M059J (cell line): ENCODE measurements around the gene PCSK5. TPM values are rescaled to one million over a fixed set of nuclear protein-coding genes. Genes with fewer than 3 reads are reported as not detected.
"Not testable (repeated sequence)": the region's sequence is repeated elsewhere in the genome, so short reads cannot be mapped to it uniquely, and the experiment has no call there.

Experiments
- DNase-seq: peaks from one replicate; pipeline ENCODE4 v3.0.0-alpha.2; 2012; ENCODE audit warnings: low read depth
- total RNA-seq: library from RNA; depleted of rRNA; stranded (reverse); fragments of >200 nt; shearing (Covaris generic); gene quantifications from 2 replicates; pipeline ENCODE4 v1.2.3, GENCODE V29; 2014

The PCSK5 gene
- total RNA-seq, 1 experiment from 2014 or later: 0.10 TPM

DNA sequence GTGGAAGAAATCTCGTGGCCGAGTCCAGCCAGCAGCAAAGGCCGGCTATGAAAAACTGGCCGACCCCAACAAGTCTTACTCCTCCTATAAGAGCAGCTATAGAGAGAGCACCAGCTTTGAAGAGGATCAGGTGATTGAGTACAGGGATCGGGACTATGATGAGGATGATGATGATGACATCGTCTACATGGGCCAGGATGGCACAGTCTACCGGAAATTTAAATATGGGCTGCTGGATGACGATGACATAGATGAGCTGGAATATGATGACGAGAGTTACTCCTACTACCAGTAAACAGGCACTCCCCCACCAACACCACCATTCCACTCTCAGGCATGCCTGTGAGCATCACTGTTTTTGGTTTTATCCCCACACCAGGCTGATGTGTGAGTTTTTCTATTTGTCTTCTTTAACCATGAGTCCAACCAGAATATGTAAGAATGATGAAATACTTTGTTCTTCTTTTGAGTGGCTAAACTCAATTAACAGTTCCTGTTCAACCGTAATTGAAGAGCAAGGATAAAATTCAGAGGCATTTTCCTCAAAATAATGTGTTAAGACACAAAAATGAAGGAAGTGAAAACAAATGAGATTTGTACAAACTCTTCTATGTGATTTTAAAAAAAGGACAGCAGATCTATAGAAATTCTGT lies 468.3 kb downstream of the PCSK5 start:
- DNase-seq: no peak

DNA sequence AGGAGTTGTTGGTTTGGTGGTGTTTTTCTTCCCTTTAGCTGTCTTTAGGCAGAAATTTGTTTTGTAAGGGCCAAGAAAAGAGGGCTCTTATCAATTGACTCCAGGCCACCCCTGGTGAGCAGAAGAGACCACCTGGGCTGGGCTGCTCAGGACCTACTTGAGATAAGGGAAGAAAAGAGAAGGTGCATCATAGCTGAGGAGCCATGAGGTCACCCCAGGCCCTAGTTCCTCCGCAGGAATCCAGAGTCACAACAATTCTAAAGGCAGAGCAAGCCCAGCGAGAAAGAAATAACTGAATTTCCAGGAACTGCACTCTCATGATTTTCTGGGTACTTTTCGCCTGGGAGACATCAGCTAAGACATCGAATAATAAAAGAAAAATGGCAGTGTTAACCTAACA lies 468.9 kb downstream of the PCSK5 start:
- DNase-seq: no peak

DNA sequence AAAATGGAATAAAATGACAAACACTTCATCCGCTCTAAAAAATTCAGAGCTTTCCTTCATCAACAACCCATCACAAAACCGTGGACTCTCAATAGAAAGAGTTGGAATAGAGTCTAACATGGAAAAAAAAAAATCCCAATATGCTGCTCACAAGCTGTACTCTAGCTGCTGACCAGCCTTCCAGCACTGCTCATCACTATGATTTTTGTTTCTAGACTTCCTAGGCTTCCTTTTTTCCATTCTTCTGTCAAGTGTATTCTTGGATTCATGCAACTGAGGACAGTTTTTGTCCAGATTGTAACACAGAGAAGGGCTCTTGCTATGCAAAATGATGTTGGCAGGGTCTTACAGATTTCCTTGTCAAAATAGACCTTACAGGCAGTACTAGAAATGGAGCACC lies 469.3 kb downstream of the PCSK5 start:
- no peak for DNase-seq

DNA sequence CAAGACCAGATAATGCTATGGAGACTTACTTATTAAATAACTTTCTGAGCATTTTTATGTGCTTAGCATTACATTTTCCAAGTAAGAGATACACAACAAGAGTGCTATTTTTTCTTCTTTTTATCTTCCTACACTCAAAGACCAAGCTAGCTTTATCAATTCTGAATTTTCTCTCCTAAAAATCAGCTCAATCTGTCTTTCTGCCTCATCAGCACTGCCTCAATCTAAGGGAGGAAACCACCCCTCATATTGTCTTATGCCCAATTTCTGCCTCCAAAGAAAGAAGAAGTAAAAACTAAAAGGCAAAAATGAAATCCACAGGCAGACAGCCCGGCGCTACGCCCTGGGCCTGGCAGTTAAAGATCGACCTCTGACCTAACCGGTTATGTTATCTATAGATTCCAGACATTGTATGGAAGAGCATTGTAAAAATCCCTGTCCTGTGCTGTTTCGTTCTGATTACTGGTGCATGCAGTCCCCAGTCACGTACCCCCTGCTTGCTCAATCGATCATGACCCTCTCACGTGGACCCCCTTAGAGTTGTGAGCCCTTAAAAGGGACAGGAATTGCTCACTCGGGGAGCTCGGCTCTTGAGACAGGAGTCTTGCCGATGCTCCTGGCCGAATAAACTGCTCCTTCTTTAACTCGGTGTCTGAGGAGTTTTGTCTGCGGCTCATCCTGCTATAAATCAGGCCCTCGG lies 472.0 kb downstream of the PCSK5 start:
- not testable (repeated sequence) for DNase-seq

DNA sequence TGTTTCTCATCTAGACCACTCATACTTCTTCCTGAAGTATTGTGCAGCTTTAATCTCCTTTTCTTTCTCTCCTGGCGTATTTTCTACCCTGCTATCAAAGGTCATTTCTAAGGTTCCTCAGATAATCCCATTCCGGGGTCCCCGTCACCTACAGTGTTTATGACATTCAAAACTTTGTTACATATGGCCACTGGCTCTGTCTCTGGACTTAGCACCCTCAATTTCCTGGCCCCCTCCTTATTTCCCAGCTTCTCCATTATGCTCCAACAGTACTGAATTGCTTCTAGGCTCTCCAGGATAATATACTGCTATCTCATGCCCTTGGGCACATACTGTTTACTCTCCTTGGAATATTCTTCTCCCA lies 472.5 kb downstream of the PCSK5 start:
- no peak for DNase-seq

DNA sequence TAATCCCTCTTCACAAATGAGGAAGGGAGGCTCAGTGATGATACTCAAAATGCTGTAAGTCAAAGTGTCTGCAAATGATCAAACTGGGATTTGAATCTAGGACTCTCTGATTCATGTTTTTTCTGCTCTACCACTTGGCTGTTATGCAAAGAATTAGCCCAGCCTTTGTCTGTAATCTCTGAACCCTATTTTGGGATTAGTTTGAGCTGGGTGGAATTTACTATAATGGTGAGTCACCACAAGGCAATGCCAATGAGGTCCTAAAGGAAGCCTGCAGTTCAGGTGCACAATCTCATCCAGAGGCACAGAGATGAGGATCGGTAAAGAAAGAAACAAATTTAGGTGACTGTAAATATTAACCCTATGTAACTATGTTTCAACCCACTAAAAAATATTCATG lies 474.6 kb downstream of the PCSK5 start:
- DNase-seq: peak; percentile 82

DNA sequence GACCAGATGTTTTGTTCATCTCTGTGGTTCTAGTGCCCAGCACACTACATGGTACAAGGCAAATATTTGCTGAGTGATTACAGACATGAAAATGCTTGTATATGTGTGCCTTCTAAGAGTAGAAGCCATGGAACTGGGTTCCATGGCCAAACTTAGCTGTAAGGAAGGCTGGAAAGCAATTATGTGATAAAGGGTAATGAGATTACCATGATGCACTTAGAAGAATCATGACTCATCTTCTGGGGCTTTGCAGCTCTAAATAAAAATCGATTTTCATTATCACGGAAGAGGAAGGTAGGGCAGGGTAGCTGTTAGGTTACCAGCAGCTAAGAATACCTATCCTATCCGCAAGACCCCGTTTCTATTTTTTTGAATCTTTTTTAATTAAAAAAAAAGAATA lies 475.8 kb downstream of the PCSK5 start:
- peak; percentile 24 for DNase-seq

DNA sequence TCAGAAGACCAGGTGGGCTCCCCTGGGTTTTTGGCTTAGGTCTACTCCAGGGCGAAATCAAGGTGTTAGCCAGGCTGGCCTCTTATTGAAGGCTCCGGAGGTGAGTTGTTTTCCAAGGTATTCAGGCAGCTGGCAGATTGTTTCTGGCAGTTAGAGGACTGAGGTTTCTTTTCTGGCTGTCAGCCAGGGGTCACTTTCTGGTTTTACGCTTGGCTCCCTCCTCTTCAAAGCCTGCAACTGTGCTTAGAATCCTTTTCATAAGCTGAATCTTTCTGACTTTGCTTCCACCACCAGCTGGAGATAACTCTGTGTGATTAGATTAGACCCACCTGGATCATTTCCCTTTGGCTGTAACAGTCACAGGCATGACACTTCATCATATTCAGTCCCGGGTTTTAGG lies 479.1 kb downstream of the PCSK5 start:
- peak; percentile 87 for DNase-seq

DNA sequence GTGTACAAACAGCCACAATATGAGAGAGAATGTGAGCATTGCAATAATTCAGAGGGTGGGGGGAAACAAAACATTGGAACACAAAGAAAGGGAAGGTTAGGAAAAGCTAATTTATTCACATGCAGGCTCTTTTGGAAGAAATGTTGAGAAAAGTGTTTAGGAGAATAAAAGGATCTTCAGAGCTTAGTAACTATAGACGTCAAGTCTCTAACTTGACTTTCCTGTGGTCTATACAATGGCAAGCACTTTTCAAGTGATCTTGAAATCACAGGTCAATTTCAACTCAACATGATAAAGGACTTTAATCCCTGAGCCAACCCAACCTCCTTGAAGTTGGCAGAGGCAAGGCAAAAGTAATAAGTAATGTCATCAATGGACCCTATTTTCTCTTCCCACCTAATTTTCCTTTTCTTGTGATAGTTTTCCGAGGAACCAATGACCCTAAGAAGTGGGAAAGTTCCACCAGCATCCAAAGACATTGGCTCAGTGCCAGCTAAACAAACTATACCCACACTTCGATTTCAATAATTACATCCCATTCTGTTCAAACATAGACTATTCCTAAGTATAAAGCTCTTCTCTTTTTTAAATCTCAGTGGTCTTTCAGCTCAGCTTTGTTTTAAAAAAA lies 480.0 kb downstream of the PCSK5 start:
- DNase-seq: no peak

DNA sequence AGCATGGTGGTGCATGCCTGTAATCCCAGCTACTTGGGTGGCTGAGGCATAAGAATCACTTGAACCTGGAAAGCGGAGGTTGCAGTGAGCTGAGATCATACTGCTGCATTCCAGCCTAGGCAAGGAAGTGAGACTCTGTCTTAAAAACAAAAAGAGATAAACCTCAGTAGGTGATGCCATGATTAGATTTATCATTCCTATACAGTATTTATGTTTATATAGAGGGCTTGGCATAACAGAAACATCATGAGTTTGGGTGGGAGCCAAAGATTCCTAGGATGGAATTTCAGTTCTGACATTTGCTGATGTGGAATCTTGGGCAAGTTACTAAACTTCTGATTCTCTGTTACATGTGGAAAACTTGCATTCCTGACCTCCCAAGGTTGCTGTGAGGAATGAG lies 481.4 kb downstream of the PCSK5 start:
- peak; percentile 31 for DNase-seq

DNA sequence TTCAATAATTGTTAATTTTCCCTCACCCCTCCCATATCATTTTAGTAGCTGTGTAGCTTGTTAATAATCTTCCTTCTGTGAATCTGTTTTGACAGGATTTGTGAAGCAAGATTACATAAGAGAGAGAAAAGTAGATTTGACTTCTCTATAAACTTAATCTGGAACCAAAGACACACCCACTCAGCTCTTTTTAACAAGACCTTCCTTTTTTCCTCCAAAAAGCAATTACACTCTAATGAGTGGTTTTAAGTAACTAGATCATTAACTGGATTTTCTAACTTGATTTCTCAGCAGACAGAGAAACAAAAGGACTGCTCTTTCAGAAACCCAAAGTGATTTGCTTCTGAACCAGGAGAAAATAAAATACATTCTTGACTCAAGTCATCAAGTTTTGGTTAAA lies 481.9 kb downstream of the PCSK5 start:
- DNase-seq: no peak

DNA sequence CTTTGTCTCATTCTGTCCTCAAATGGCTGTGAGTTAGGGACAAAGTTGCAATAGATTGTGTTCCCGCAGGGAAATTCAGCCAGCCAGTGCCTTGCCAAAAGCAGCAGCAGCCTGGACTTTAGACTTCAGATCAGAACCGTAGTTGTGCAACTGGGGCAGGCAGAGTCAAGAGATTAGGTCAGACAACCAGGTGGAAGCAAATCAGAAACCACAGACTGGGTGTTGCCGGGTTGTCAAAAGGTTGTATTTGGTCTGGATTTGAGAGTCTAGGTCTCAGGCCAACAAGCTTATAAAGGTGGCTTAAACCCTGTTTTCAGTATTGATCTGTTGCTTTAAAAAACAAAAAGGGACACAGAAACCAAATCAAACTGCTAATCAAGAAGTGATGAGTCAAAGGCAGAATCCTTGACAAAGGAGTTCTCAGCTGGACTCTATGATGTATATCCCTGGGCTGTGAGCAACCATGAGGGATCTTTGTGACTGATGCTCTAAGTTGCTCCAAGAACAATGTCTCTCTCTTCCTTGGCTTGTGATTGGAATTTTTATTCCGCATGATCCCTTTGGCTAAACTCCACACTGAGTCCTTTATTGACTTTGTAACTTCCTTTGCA lies 482.8 kb downstream of the PCSK5 start:
- peak; percentile 27 for DNase-seq

DNA sequence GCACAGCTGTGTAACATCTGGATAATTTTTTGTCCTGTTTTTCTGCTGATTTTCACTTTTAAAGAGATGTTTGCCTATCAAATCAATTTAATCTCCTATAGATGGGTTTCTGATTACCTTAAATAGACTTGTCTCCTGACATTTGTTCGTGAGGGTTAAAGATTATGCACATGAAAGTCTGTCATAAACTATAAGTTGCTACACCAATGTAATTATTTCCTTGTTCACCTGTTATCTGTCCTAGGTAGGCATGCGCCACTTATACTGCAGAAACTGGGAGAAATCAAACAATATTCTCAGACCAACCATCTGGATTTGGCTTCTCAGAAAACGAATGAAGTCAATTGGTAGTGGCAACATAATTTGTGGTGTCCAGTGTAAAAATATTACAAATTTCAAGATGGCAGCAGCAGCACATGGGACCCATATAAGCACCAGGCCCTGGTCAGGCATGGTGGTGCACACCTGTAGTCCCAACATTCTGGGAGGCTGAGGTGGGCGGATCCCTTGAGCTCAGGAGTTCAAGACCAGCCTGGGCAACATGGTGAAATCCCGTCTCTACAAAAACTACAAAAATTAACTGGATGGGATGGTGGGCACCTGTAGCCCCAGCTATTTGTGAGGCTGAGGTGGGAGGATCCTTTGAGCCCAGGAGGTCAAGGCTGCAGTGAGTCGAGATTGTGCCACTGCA lies 483.5 kb downstream of the PCSK5 start:
- no peak for DNase-seq

DNA sequence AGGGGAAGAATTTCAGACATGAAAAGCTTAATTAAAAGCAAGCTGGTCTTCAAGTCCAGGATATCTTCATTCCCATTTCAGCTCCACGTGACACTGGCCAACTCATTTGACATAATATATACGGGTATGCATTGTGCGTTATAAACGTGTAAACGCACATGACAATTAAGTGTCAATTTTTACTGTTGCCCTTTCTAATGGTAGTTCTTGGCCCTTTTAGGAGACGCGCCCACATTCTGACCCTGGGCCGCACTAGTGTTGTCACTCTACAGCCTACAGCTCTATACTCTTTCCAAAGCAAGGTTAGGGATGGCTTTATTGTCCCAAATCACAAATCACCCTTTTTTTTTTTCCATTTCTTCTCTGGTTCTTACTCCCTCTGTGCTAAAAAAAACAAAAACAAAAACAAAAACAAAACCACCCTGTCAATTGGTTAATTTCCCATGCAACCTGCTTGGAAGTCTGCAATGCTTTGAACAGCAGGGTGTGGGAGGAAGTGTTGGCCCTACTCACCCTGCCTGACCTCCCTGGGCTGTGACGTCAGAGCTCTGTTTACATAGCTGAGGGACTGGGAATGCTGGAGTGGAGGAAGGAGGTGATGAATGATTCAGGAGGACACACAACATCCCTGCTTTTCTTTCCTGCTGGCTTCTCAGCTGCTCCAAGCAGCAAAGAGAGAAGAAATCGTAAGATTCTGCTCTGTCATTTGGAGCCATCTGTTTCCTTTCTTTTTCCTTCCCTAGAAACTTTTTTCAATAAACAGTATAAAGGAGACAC lies 484.5 kb downstream of the PCSK5 start:
- peak; percentile 95 for DNase-seq

DNA sequence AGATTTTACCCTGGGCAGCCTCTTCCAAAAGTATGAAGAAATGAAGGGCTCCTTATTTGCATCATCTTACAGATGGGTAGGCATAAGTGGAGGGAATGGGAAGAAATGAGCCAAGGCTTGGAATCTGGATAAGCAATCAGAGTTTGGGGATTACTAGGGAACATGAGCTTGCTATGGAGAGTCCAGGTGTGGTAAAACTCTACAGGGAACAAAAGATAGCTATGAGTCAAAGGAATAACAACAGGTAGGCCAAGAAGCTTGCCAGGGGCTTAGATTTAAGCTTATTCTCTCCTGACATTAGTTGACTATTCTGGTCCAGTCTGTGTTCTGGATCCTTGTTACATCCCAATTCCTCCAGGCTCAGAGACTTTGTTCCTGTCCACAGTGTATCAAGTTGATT lies 487.3 kb downstream of the PCSK5 start:
- no peak for DNase-seq

DNA sequence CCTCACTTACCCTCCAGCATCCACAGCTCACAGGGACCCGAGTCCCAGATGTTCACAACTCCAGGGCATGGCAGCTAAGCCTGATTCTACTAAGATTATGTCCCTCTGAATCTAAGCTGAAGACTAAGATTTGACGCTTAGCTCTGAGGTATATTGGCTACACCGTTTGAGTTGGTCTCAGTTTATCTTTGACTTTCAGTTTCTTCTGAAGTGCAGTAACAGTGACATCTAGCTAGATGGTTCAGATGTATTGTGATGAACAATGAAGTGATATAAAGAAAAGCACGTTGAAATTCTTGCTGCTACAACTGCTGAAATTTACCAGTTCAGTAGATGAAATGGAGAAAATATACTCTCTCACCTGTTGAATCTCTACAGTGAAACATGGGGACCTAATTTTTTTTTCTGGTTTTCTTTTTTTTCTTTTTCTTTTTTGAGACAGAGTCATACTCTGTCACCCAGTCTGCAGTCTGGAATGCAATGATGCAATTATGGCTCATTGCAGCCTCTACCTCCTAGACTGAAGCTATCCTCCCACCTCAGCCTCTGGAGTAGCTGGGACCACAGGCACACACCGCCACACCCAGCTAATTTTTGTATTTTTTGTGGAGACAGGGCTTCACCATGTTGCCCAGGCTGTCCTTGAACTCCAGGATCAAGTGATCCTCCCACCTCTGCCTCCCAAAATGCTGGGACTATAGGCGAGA lies 488.0 kb downstream of the PCSK5 start:
- DNase-seq: peak; percentile 29

DNA sequence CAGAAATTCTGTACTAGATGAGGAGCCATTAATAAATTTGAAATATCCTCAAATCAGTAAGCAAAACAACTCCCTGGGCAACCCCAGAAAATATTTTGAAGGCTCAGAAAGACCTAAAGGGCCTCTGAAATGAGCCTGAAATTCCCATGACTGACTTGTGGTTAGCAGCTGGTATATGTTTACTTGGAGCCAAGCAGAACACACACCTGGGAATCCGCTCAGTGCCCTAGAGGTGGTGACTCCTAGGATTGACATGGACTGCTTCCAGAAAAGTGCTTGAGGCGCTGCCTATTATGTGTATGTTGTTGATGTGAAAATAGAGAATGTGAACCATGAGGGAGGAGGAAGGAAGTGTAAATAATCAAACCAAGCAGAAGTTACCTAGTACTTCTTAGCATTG lies 489.0 kb downstream of the PCSK5 start:
- DNase-seq: peak; percentile 96

DNA sequence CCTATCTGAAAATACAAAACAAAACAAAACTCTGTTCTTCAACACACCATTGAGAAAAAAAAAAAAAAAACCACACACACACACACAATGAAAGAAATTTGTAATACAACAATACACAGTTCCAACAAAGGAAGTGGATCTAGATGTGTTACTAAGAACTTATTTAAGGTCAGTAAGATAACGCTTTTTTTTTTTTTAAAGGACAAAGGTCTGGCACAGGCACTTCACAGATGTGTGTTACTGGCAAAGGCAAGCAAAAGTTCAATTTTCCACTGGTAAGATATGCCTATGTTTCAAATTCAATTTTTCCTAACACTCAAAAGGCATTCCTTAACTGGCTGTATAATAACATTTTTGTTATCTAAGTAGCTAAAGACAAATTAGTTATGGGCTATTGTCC lies 500.2 kb downstream of the PCSK5 start:
- no peak for DNase-seq

DNA sequence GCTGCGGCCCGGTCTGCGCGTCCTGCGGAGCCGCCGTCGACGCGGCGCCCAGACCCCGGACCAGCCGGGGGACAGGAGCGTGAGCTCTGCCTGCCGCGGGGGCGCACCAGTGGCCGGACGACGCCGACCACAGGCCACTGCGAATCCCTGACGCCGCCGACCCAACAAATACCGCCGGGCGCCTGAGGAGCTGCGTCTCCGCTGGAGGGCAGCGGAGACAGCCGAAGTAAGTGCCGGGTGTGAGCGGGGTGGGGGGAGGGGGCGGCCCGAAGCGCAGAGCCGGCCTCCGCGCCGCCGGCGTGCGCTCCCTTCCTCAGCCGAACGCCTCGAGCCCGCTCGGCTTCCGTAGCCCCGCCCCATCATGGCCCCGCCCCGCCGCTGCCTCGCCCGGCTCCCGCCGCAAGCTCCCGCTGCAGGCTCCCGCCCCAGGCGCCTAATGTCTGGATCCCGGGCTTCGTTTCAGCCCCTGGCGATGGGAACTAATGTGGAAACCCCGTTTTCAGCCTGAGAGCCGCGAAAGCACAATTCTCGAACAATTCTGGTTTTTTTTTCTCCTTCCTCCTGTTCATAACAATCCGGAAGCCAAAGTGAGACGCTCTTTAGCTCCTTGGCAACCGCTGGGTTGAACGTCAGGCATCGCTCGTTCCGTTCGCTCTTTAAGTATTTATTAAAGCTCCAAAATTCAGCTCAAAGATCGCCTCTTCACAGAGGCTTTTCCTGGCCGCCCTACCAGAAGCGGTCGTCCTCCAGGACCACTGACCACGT lies 503.9 kb downstream of the PCSK5 start, which contains the start of gene RFK:
RFK (minus strand) TSS at position 232 of the 765 bp plus-strand sequence. CDS start 255 bp downstream, outside the sequence.
- DNase-seq: peak; percentile 90

DNA sequence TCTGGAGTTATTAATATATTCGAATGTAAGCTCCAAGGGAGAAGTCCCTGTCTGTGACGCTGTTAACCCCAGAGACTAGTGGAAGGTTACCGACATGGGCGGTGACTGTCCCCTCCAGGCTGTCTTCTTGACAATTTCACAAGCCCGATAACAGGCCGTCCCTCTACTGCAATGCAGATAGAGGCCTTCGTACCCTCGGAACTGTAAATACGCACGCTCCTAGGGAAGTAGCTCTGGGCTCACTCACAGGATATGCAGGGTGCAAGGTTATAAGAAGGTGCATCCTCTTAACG lies 504.4 kb downstream of the PCSK5 start:
- DNase-seq: peak; percentile 63
